Thyroid gland (tissue), 4 donors: Measurements from ENCODE around the gene TTN.

ENCODE experiments used
- POLR2A ChIP-seq, 2 donors: fragments of 450-650 bp; IDR thresholded peaks; one replicate each; pipeline ENCODE4 v1.6.1; 2017; ENCODE audit warnings: antibody characterized with exemption in 2 of 2, mild to moderate bottlenecking in 2 of 2, moderate library complexity in 1 of 2
- TF ChIP-seq, protein P1 (sequence below), 6 experiments: fragments of 200-600 bp in 3 of 6; fragments of 450-650 bp in 3 of 6; sonication (generic) in 3 of 6; IDR thresholded peaks; one replicate each; pipeline ENCODE4 v1.5.1; 2016 to 2019; ENCODE audit warnings: antibody characterized with exemption in 6 of 6, mild to moderate bottlenecking in 2 of 6, inconsistent platforms in 1 of 6, moderate library complexity in 1 of 6

- TF ChIP-seq, protein P1, sequence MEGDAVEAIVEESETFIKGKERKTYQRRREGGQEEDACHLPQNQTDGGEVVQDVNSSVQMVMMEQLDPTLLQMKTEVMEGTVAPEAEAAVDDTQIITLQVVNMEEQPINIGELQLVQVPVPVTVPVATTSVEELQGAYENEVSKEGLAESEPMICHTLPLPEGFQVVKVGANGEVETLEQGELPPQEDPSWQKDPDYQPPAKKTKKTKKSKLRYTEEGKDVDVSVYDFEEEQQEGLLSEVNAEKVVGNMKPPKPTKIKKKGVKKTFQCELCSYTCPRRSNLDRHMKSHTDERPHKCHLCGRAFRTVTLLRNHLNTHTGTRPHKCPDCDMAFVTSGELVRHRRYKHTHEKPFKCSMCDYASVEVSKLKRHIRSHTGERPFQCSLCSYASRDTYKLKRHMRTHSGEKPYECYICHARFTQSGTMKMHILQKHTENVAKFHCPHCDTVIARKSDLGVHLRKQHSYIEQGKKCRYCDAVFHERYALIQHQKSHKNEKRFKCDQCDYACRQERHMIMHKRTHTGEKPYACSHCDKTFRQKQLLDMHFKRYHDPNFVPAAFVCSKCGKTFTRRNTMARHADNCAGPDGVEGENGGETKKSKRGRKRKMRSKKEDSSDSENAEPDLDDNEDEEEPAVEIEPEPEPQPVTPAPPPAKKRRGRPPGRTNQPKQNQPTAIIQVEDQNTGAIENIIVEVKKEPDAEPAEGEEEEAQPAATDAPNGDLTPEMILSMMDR (IDR thresholded peaks at IDR 0.05): no peak
- TF ChIP-seq POLR2A (IDR thresholded peaks at IDR 0.05): no peak
These were observed 304.5 kb downstream of the TTN start for GRCh38 chr2:178502751-178503150.
